HUES64 (cell line): ENCODE data around the gene CPSF3.

Source experiments
- H3K27ac ChIP-seq: 2 replicates; pipeline ENCODE4 v1.7.0; 2013; ENCODE audit warnings: low read depth, low read length, inconsistent platforms
- H3K27me3 ChIP-seq: 2 replicates; pipeline ENCODE4 v1.6.1; 2013; ENCODE audit warnings: mild to moderate bottlenecking, low read length; ENCODE audit not compliant: insufficient read depth
- H3K36me3 ChIP-seq: 2 replicates; pipeline ENCODE4 v1.6.1; 2013; ENCODE audit warnings: mild to moderate bottlenecking, low read length; ENCODE audit not compliant: insufficient read depth
- H3K4me1 ChIP-seq: 2 replicates; pipeline ENCODE4 v1.6.1; 2013; ENCODE audit warnings: mild to moderate bottlenecking, low read length, moderate library complexity; ENCODE audit not compliant: insufficient read depth
- H3K4me3 ChIP-seq: 2 replicates; pipeline ENCODE4 v1.5.1; 2013; ENCODE audit warnings: mild to moderate bottlenecking, low read length, moderate library complexity
- H3K9ac ChIP-seq: 2 replicates; pipeline ENCODE4 v1.6.1; 2013; ENCODE audit warnings: mild to moderate bottlenecking, low read depth, low read length
- H3K9me3 ChIP-seq: 2 replicates; pipeline ENCODE4 v1.6.1; 2013; ENCODE audit warnings: low read depth, low read length; ENCODE audit not compliant: insufficient read depth
- WGBS: fragments of 150-250, 120-280 bp; methylation state at CpG from one replicate; pipeline ENCODE4 v1.1.7; 2013; ENCODE audit warnings: missing lambda C conversion rate; 5-methylcytosine and 5-hydroxymethylcytosine counted together

The CPSF3 gene

DNA sequence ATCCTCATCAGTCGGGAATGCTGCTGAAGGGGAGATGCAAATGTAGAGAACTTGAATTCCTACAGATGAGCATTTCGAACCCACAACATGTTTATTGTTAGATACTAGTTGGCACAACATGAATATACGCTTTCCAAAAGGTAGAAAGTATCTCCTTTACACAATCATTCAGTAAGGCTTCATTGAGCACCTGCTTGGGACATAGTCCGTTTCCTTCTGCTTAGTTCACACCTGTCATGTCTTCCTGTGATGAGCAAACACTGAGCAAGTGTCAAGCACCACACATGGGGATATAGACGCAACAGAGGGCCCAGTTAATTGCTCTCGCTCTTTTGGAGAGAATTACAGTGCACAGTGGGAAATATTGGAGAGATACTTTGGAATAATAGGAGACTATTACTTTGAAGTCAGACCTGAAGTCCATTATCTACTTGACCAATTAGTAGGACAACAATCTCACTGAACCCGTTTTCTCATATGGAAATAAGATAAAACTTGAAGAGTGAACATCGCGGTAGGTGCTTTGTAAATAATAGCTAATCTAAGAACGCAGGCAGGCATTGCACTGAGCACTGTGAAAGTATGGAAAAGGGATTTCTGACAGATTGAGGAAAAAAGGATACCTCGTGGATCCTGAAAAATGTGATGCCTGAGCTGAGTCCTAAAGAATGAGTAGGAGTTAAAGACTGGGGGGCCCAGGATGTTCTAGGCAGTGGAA, 1.2 kb downstream of the CPSF3 start:
- Histone ChIP-seq H3K4me1 (0 out of 2 replicates have a peak, but pooled peaks cover 9% of the 10 kb centered on the region), H3K4me3 (peak overlapping the region; percentile 99), H3K9me3 (no peaks in the 10 kb centered on the region), H3K27ac (no peak overlapping the region), H3K36me3 (peaks cover 14% of the 10 kb centered on the region), H3K27me3 (peaks cover 10% of the 10 kb centered on the region; the same call in 1 of the 2 replicates), H3K9ac (peak overlapping the region; percentile 96)
- WGBS, result 74% methylated on average over 11 of the region's 11 CpGs

DNA sequence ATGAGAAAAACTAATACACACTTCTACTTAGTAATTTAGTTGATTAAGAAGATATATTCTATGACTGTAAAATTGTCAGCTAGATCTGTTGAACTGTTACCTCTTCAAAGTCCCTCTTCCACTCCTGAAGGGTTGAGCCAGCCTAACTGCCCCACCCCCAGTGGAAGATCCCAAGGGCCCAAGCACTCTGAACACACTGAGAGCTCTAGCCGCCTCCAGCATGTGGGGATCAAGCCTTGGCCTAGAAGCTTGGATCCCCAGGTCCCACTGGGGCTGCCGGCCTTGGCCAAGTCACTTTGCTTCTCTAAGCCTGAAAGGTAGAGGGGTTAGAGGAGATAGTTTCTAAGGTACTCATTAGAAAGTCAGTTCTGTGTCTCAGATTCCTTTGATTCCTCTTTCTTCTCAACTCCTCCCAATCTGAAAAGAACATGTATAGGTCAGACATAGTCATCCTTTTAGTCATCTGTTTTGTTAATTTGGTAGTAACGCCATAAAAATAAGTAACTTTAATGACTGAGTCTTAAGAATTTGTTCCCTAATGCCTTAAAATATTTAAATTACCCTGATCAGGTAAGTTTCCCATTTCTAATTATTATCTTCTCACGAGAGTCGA, 5.6 kb downstream of the CPSF3 start:
- Histone ChIP-seq H3K9me3 (no peaks in the 10 kb centered on the region), H3K4me1 (0 out of 2 replicates have a peak, but pooled peaks cover 9% of the 10 kb centered on the region), H3K9ac (no peak overlapping the region), H3K36me3 (peaks cover 58% of the 10 kb centered on the region), H3K27ac (no peak overlapping the region), H3K27me3 (no peaks in the 10 kb centered on the region), H3K4me3 (no peak overlapping the region)
- WGBS, result 94% methylated on average over 2 of the region's 5 CpGs

DNA sequence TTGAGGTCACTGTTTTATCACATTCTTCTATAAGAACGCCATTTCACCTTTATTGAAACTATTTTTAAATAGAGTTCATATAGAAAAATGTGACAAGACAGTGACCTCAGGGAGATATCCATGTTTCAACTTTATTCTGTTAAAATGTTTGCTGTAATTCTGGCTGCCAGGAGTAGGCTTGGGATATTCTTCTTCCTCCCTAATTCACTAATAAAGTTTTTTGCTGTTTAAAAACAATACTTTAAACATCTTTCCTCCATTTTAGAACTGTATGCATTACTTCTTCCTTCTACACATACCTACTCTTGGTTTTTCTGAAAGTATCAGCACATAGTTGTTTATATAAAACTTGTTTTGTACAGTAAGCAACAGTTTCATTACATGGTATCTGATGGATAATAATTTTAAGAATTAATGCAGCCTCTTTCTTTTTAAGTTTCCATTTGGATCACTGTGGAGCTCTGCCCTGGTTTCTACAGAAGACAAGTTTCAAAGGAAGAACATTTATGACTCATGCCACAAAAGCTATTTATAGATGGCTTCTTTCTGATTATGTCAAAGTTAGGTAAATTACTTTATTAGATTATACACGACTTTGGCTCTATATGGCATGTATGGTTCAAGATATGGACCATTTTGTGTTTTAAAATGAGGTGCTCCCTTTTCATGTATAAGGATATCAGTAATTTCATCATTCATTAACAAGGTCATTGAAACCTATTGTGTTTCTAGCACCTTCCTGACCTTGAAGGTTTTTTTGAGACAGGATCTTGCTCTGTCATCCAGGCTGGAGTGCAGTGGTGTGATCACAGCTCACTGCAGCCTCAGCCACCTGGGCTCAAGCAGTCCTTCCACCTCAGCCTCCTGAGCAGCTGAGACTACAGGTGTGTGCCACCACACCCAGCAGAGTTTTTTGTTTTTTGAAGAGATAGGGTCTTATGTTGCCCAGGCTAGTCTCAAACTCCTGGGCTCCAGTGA, 7.2 kb downstream of the CPSF3 start:
- WGBS, result 100% methylated on average over 1 of the region's 2 CpGs
- H3K9me3 ChIP-seq, result no peaks in the 10 kb centered on the region
- no peak overlapping the region for H3K27ac ChIP-seq
- no peak overlapping the region for H3K4me3 ChIP-seq
- peaks cover 71% of the 10 kb centered on the region for H3K36me3 ChIP-seq
- H3K9ac ChIP-seq, result no peak overlapping the region
- H3K27me3 ChIP-seq, result no peaks in the 10 kb centered on the region
- H3K4me1 ChIP-seq, result no peaks in the 10 kb centered on the region

DNA sequence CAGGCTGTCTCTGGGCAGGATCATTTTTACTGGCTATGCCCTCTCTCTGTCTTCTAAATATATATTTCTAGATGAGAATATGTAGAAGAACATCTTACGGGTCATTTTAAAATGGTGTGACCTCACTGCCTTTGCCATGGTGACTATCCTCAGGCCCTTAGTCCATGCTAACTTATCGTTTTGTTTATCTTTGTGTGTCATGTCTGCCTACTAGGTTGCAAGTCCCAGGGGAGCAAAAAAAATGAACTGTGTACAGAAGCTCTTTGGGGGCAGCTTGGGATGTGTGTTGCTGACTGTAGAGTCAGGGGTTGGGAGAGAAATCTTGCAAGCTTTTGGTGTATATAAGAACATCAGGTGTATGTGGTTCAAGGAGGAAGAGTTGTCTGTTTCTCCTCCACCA, 11.0 kb downstream of the CPSF3 start:
- 93% methylated on average over 2 of the region's 2 CpGs for WGBS
- Histone ChIP-seq H3K9me3 (no peaks in the 10 kb centered on the region), H3K4me3 (no peak overlapping the region), H3K9ac (no peak overlapping the region), H3K4me1 (no peaks in the 10 kb centered on the region), H3K36me3 (peaks cover 93% of the 10 kb centered on the region), H3K27ac (no peak overlapping the region), H3K27me3 (no peaks in the 10 kb centered on the region)

DNA sequence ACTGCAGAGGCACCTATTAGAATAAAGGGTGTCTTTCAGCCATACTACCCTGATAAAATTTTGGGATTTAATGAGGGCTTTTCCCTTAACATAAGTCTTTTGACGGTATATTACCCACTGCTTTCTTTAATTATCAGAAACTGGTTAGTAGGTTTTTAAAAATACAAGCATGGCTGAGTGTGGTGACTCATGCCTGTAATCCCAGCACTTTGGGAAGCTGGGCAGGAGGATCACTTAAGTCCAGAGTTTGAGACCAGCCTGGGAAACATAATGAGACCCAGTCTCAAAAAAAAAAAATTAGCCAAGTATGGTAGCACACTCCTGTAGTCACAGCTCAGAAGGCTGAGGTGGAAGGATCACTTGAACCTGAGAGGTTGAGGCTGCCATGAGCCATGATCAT, 16.1 kb downstream of the CPSF3 start:
- Histone ChIP-seq H3K4me3 (no peak overlapping the region), H3K4me1 (no peaks in the 10 kb centered on the region), H3K9me3 (no peaks in the 10 kb centered on the region), H3K27me3 (no peaks in the 10 kb centered on the region), H3K27ac (no peak overlapping the region), H3K9ac (no peak overlapping the region), H3K36me3 (peaks cover 92% of the 10 kb centered on the region)
- no CpG with 5 or more reads among the region's 1 CpG for WGBS

DNA sequence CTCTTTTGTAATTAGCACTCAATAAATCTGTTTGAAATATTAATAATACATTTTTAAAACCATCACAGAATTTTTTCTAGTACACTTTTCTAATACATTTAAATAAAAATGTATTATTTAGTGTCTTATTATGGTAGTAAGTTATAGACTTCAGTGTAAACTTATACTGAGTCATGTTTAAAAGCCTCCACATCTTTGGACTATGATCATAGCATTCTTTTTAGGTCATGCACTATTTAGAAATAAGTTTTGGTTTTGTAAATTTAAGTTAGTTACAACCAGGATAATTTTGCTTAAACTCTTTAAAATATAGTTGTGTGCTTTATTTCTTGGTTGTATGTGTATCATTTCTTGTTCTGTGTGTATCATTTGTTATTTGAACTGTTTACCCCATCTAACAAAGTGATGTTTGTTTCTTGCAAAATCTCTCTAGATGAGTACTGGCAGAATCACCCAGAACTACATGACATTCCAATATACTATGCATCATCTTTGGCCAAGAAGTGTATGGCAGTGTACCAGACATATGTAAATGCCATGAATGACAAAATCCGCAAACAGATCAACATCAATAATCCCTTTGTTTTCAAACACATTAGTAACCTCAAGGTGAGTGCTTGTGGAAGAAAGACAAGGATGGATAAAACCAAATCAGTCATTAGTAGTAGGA, 16.7 kb downstream of the CPSF3 start:
- no peak overlapping the region for H3K9ac ChIP-seq
- peaks cover 91% of the 10 kb centered on the region for H3K36me3 ChIP-seq
- no peak overlapping the region for H3K27ac ChIP-seq
- no peak overlapping the region for H3K4me3 ChIP-seq
- no peaks in the 10 kb centered on the region for H3K4me1 ChIP-seq
- H3K9me3 ChIP-seq, result no peaks in the 10 kb centered on the region
- WGBS, result 100% methylated on average over 1 of the region's 1 CpG
- no peaks in the 10 kb centered on the region for H3K27me3 ChIP-seq

DNA sequence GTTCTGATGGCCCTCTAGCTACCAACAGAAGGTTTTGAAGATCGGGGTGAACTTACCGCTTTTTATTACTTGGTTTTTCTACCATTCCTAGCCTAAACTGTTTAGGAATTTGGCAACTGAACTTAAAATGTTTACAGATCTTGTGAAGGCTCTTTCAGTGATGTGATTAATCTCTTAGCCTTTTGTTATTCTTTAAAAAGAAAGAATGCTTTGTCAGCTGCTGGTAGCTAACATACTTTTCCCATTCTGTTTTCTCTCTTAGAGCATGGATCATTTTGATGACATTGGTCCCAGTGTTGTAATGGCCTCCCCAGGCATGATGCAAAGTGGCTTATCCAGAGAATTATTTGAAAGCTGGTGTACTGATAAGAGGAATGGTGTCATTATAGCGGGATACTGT, 18.1 kb downstream of the CPSF3 start:
- H3K27ac ChIP-seq, result no peak overlapping the region
- no peaks in the 10 kb centered on the region for H3K9me3 ChIP-seq
- H3K36me3 ChIP-seq, result peaks cover 94% of the 10 kb centered on the region
- no peak overlapping the region for H3K4me3 ChIP-seq
- 65% methylated on average over 3 of the region's 3 CpGs for WGBS
- H3K4me1 ChIP-seq, result no peaks in the 10 kb centered on the region
- H3K9ac ChIP-seq, result no peak overlapping the region
- no peaks in the 10 kb centered on the region for H3K27me3 ChIP-seq

DNA sequence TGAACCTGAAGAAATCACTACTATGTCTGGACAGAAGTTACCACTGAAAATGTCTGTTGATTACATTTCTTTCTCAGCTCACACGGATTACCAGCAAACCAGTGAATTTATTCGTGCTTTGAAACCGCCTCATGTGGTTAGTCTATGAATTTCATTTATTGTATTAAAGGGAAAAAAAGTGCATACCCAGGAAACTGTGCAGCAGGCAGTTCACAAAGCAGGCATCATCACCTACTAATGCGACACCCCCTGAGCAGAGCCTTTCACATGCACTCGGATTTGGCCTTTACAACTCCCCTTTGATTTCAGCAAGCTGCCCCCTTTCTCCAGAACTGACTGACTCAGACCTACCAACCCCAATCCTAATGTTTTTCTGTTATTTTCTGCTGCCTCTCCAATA, 20.1 kb downstream of the CPSF3 start:
- Histone ChIP-seq H3K4me3 (no peak overlapping the region), H3K9ac (no peak overlapping the region), H3K9me3 (no peaks in the 10 kb centered on the region), H3K27ac (no peak overlapping the region), H3K4me1 (no peaks in the 10 kb centered on the region), H3K36me3 (peaks cover 94% of the 10 kb centered on the region), H3K27me3 (no peaks in the 10 kb centered on the region)
- 97% methylated on average over 5 of the region's 5 CpGs for WGBS

DNA sequence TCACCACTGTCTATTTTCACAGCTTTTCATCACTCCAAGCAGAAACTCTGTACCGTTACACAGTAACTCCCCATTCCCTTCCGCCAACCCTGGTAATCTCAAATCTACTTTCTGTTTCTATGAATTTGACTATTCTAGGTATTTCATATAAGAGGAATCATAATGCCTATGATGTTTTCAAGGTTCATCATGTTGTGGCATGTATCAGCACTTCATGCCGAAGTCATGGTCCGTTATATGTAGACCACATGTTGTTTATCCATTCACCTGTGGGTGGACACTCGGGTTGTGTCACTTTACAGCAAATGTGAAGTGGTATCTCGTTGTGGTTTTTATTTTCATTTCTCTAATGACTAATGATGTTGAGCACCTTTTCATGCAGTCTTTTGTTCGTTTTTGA, 21.6 kb downstream of the CPSF3 start:
- Histone ChIP-seq H3K4me1 (no peaks in the 10 kb centered on the region), H3K27ac (no peak overlapping the region), H3K4me3 (no peak overlapping the region), H3K27me3 (no peaks in the 10 kb centered on the region), H3K9me3 (no peaks in the 10 kb centered on the region), H3K36me3 (peaks cover 94% of the 10 kb centered on the region), H3K9ac (no peak overlapping the region)
- WGBS, result 83% methylated on average over 7 of the region's 7 CpGs

DNA sequence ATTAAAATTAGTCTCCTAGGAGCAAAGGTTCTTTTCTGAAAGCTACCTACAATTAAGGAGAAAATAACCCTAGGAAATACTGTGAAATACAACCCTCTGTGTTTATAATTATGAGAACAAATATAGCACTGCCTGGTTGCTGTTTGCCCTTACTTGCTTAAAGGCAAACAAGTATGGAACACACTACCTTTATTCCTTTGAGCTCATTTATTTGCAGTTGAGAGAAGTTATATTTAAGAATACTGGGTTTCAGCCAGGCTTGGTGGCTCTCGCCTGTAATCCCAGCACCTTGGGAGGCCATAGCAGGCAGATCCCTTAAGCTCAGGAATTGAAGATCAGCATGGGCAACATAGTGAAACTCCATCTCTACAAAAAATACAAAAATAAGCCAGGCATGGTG, 27.8 kb downstream of the CPSF3 start:
- H3K4me3 ChIP-seq, result no peak overlapping the region
- WGBS, result 92% methylated on average over 1 of the region's 1 CpG
- H3K36me3 ChIP-seq, result peaks cover 86% of the 10 kb centered on the region
- no peaks in the 10 kb centered on the region for H3K9me3 ChIP-seq
- H3K9ac ChIP-seq, result no peak overlapping the region
- H3K4me1 ChIP-seq, result no peaks in the 10 kb centered on the region
- no peak overlapping the region for H3K27ac ChIP-seq
- no peaks in the 10 kb centered on the region for H3K27me3 ChIP-seq
